ENCODE data around the gene ACOT9. TPM values are rescaled to one million over a fixed set of nuclear protein-coding genes. Genes with fewer than 3 reads are reported as not detected.

Gene ACOT9
- total RNA-seq, 1 experiment from 2014 or later, result 72.3 TPM

GRCh38 chrX:23659339-23659738 lies 83.7 kb downstream of the ACOT9 start:
- peaks cover 3 to 19% (median 4%) of the 10 kb centered on the region in 3 experiments; a peak in 4 of 7 replicates for H3K36me3 Mint-ChIP-seq (ENCODE audit: insufficient read depth in 1 of 3, low read depth in 3 of 3)

More at GRCh38 chrX:23659339-23659738, 83.7 kb downstream of the ACOT9 start:
- H3K23me2 ChIP-seq (ENCODE audit: insufficient read length, low read depth, low read length, poor library complexity, severe bottlenecking), result no peaks in the 10 kb centered on the region
- no peak overlapping the region for H3K56ac ChIP-seq (ENCODE audit: insufficient read length, low read depth, low read length)
- no peak overlapping the region for H4K8ac ChIP-seq (replicated peaks; ENCODE audit: insufficient read length, low read depth, low read length)
- H3K4me1 ChIP-seq (ENCODE audit: insufficient read depth, low read length), result peaks cover 3% of the 10 kb centered on the region; the same call in 1 of the 2 replicates
- H3K4ac ChIP-seq (ENCODE audit: low read depth, low read length), result no peak overlapping the region
- TF ChIP-seq CTCF (conservative IDR thresholded peaks at IDR 0.05), result no peak
- no peak overlapping the region for H4K5ac ChIP-seq (ENCODE audit: insufficient read length, low read depth, low read length)
- H3K9me3 ChIP-seq (ENCODE audit: control insufficient read depth, low read depth, low read length), result no peaks in the 10 kb centered on the region
- H3K79me1 ChIP-seq (ENCODE audit: insufficient read depth, low read depth, low read length, poor library complexity, severe bottlenecking), result no peaks in the 10 kb centered on the region
- no peaks in the 10 kb centered on the region for H4K20me1 ChIP-seq (ENCODE audit: control insufficient read depth, insufficient read depth, insufficient read length)
- DNase-seq, result no peak
- no peaks in the 10 kb centered on the region for H3K79me2 ChIP-seq (ENCODE audit: insufficient read depth, low read length)
- no peaks in the 10 kb centered on the region for H3K27me3 ChIP-seq (ENCODE audit: insufficient read depth, low read length)
- H3K4me2 ChIP-seq (ENCODE audit: insufficient read depth, insufficient read length, low read length), result no peak overlapping the region
- no peak overlapping the region for H2BK120ac ChIP-seq (ENCODE audit: low read depth, low read length, poor library complexity, severe bottlenecking)
- no peak overlapping the region for H3K9ac ChIP-seq (ENCODE audit: extremely low read depth, insufficient read length, low read length)
- H2AFZ ChIP-seq (ENCODE audit: low read length), result no peak overlapping the region
- H3K27me3 Mint-ChIP-seq (ENCODE audit: low read depth), result no peaks in the 10 kb centered on the region
- H2BK12ac ChIP-seq (ENCODE audit: insufficient read length, low read depth, low read length), result no peak overlapping the region
- no peak overlapping the region for H3K18ac ChIP-seq (ENCODE audit: insufficient read length, low read depth, low read length)
- H3T11ph ChIP-seq (ENCODE audit: low read length), result no peak overlapping the region
- H2BK15ac ChIP-seq (ENCODE audit: low read depth, low read length), result no peak overlapping the region
- H3K27ac Mint-ChIP-seq, result peak overlapping the region in 2 of 3 experiments; percentile 96; a peak in 3 of 7 replicates
- peaks cover 29 to 30% of the 10 kb centered on the region in 2 experiments for H3K4me1 Mint-ChIP-seq
- no peaks in the 10 kb centered on the region for H3K9me3 Mint-ChIP-seq
- no peak overlapping the region for H4K91ac ChIP-seq (ENCODE audit: insufficient read length, low read depth, low read length)
- H2BK5ac ChIP-seq (ENCODE audit: insufficient read length, low read length), result no peak overlapping the region
- peak overlapping the region in 1 of 2 experiments; percentile 62; a peak in 3 of 5 replicates for H3K4me3 Mint-ChIP-seq
- no peak overlapping the region for H3K23ac ChIP-seq (ENCODE audit: insufficient read length, low read depth, low read length)
- H2BK20ac ChIP-seq (ENCODE audit: low read depth, low read length, poor library complexity, severe bottlenecking), result no peak overlapping the region
- H2AK5ac ChIP-seq (ENCODE audit: insufficient read length, low read length), result no peak overlapping the region
- H3K14ac ChIP-seq (ENCODE audit: insufficient read depth, low read length), result no peak overlapping the region
- peak overlapping the region; percentile 91 for H3K27ac ChIP-seq (ENCODE audit: insufficient read length, low read depth, low read length)
- WGBS (ENCODE audit: extremely low coverage, insufficient read length, low lambda C conversion rate), result no CpG with 5 or more reads among the region's 4 CpGs

Measured in H9 (cell line).